A673 (cell line): ENCODE measurements around the gene THSD7B. TPM values are rescaled to one million over a fixed set of nuclear protein-coding genes. Genes with fewer than 3 reads are reported as not detected.

Experiments
- BruUV-seq: library from RNA; stranded (reverse); fragments of 400-500 nt; replicated peaks from 2 replicates; lab custom pipeline; 2021; lab: Mats Ljungman, UMichigan
- CTCF ChIA-PET: fragments of 300-600 bp; sonication (Branson Sonifier 250); formaldehyde crosslinking; loops from one replicate; lab custom pipeline; 2022; ENCODE audit warnings: antibody characterized with exemption; lab: Charles Lee
- POLR2A ChIA-PET: fragments of 300-600 bp; sonication (Branson Sonifier 250); formaldehyde crosslinking; loops from one replicate; lab custom pipeline; 2022; ENCODE audit warnings: antibody characterized with exemption; ENCODE audit not compliant: low non-redundant PET; lab: Charles Lee
- DNase-seq: peaks from one replicate; pipeline ENCODE4 v3.0.0-alpha.2; 2015; ENCODE audit warnings: low spot score
- H3K27ac ChIP-seq: fragments of 200-600 bp; sonication (generic); 2 replicates; pipeline ENCODE4 v1.5.1; 2016; ENCODE audit warnings: mixed run types, low read depth, mild to moderate bottlenecking, mixed read lengths, antibody characterized with exemption, low read length; ENCODE audit not compliant: poor library complexity, severe bottlenecking
- H3K27me3 ChIP-seq: fragments of 200-600 bp; sonication (generic); replicated peaks from 2 replicates; pipeline ENCODE4 v1.6.1; 2017; ENCODE audit warnings: mixed run types, low read depth, mild to moderate bottlenecking, mixed read lengths, antibody characterized with exemption, low read length; ENCODE audit not compliant: insufficient read depth, poor library complexity
- H3K36me3 ChIP-seq: fragments of 200-600 bp; sonication (generic); 2 replicates; pipeline ENCODE4 v1.6.1; 2016; ENCODE audit warnings: mixed run types, mild to moderate bottlenecking, mixed read lengths, antibody characterized with exemption, low read length; ENCODE audit not compliant: insufficient read depth, poor library complexity, severe bottlenecking
- H3K4me1 ChIP-seq: fragments of 200-600 bp; sonication (generic); 2 replicates; pipeline ENCODE4 v1.6.1; 2017; ENCODE audit warnings: mixed run types, mild to moderate bottlenecking, mixed read lengths, antibody characterized with exemption, low read length; ENCODE audit not compliant: insufficient read depth, poor library complexity, severe bottlenecking
- H3K4me3 ChIP-seq: fragments of 200-600 bp; sonication (generic); 2 replicates; pipeline ENCODE4 v1.5.1; 2016; ENCODE audit warnings: low read depth, mixed run types, mild to moderate bottlenecking, mixed read lengths, low read length; ENCODE audit not compliant: poor library complexity, severe bottlenecking
- H3K9me3 ChIP-seq: fragments of 200-600 bp; sonication (generic); 2 replicates; pipeline ENCODE4 v1.6.1; 2016; ENCODE audit warnings: mixed run types, low read depth, mild to moderate bottlenecking, mixed read lengths, antibody characterized with exemption, low read length; ENCODE audit not compliant: poor library complexity, severe bottlenecking
- EZH2 ChIP-seq: fragments of 200-600 bp; sonication (generic); IDR thresholded peaks from 2 replicates; pipeline ENCODE4 v1.6.1; 2017; ENCODE audit warnings: borderline replicate concordance, low read depth, mild to moderate bottlenecking, mixed read lengths, antibody characterized with exemption, low read length; ENCODE audit not compliant: poor library complexity, severe bottlenecking
- intact Hi-C: fragments of 100-400 bp; cut with micrococcal nuclease; formaldehyde crosslinking; loops from one replicate; pipeline ENCODE4 v1.10.0; 2022; ENCODE audit not compliant: unreplicated experiment
- total RNA-seq: library from RNA; stranded (reverse); gene quantifications from 2 replicates; pipeline ENCODE4 v1.2.3, GENCODE V29; 2021
- TF ChIP-seq, protein P1 (sequence below): fragments of 300-800, 200-600 bp; sonication (generic); conservative IDR thresholded peaks from 2 replicates; pipeline ENCODE4 v1.5.1; 2017; ENCODE audit warnings: low read depth, mild to moderate bottlenecking, antibody characterized with exemption, low read length, moderate library complexity, mixed read lengths

The THSD7B gene
- total RNA-seq, 1 experiment from 2014 or later: not detected

DNA sequence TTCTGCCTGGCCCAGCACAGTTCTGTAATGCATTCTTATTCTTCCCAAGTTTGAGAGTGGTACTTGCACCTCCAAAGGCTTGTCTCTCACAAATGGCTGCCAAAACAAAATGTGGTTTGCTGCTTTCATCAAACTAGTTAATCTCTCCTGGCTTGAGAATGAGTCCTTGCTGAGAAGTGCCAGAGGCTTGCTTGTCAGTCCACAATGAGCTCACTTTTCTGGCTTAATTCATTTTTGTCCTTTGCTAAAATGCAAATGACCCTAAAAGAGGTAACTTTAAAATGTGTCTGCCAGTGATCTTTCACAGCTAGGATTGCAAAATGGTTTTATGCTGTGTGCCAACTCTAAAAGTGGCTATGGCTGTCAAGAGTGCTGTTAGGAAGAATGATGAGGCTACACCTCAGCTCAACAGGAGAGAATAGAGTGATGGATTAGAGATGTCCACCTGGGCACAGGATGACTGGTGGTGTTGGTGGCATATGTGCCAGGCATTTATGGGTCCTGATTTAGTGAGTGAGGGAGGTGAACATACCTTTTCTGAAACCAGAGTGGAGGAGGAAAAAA is 907.7 kb downstream of the THSD7B start:
- ChIA-PET POLR2A (no interaction called here), CTCF (no interaction called here)
- Histone ChIP-seq H3K27ac (no peak overlapping the region), H3K4me1 (no peaks in the 10 kb centered on the region), H3K27me3 (no peaks in the 10 kb centered on the region), H3K36me3 (no peaks in the 10 kb centered on the region), H3K4me3 (no peak overlapping the region), H3K9me3 (no peaks in the 10 kb centered on the region)
- no peak for DNase-seq
- TF ChIP-seq, protein P1, sequence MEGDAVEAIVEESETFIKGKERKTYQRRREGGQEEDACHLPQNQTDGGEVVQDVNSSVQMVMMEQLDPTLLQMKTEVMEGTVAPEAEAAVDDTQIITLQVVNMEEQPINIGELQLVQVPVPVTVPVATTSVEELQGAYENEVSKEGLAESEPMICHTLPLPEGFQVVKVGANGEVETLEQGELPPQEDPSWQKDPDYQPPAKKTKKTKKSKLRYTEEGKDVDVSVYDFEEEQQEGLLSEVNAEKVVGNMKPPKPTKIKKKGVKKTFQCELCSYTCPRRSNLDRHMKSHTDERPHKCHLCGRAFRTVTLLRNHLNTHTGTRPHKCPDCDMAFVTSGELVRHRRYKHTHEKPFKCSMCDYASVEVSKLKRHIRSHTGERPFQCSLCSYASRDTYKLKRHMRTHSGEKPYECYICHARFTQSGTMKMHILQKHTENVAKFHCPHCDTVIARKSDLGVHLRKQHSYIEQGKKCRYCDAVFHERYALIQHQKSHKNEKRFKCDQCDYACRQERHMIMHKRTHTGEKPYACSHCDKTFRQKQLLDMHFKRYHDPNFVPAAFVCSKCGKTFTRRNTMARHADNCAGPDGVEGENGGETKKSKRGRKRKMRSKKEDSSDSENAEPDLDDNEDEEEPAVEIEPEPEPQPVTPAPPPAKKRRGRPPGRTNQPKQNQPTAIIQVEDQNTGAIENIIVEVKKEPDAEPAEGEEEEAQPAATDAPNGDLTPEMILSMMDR: no peak
- TF ChIP-seq EZH2: no peak
- BruUV-seq: no TSS peak
- intact Hi-C loops: no loop called here

DNA sequence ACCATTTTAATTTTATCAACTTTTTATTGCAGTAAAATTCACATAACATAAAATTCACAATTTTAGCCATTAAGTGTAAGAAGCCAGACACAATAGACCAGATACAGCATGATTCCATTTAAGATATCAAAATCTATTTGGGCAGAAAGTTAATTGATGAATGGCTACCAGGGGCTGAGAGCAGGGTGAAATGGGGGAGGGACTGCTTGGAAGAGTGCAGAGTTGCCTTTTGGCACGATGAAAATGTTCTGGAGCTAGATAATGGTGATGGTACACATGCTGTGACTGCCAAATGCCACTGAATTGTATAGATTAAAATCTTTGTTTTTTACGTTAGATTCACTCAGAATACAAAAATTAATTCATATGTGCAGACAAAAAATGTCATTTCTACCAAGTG is 909.6 kb downstream of the THSD7B start:
- DNase-seq: no peak
- BruUV-seq: no TSS peak

DNA sequence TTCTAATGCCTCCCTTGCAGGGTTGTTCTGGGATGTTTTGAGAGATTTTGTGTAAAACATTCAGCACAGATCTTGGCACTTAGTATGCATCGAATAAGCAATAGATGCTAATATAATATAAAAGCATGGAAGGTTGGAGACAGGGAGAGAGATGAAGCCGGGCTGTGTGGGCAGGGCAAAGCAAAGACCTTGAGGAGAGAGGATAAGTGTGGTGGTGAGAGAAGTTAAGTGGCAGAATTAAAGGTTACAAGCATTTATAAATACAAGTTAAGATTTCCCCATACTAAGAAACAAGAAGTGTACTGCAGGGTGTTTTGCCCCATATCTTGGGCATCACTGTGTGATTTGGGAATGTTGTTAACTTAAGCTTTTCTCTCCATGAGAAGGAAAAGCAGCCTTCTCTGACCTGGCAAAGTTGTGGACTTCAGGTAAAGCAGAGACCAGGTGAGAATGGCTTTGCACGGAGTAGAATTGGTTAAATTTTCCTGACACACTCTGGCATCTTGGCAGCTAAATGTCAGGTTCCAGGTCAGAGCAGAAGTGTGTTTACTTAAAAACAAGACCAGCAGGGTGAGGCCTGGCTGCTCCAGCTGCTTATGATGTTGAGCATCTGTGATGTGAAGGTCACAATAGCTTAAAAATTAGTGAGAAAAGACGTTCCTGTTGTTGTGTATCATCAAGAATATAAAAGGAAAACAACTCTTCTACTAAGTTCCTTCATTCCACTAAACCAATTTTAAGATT is 910.4 kb downstream of the THSD7B start:
- intact Hi-C loops: no loop called here
- Histone ChIP-seq H3K4me1 (no peaks in the 10 kb centered on the region), H3K27ac (no peak overlapping the region), H3K4me3 (no peak overlapping the region), H3K9me3 (no peaks in the 10 kb centered on the region), H3K36me3 (no peaks in the 10 kb centered on the region), H3K27me3 (no peaks in the 10 kb centered on the region)
- POLR2A ChIA-PET: no interaction called here
- TF ChIP-seq, protein P1: no peak
- no peak for TF ChIP-seq EZH2
- DNase-seq: no peak
- CTCF ChIA-PET: no interaction called here
- BruUV-seq: no TSS peak

More for the DNA sequence above, 909.6 kb downstream of the THSD7B start:
- CTCF ChIA-PET: no interaction called here
- Histone ChIP-seq H3K4me3 (no peak overlapping the region), H3K9me3 (no peaks in the 10 kb centered on the region), H3K4me1 (no peaks in the 10 kb centered on the region), H3K27me3 (no peaks in the 10 kb centered on the region), H3K36me3 (no peaks in the 10 kb centered on the region), H3K27ac (no peak overlapping the region)
- intact Hi-C loops: no loop called here
- TF ChIP-seq, protein P1: no peak
- no peak for TF ChIP-seq EZH2
- POLR2A ChIA-PET: no interaction called here
